ENCODE data around the gene PARD3.

- TF ChIP-seq CTCF (IDR thresholded peaks at IDR 0.05; ENCODE audit: insufficient read depth, low read depth, low read length): no peak
- no peak for TF ChIP-seq EZH2 (IDR thresholded peaks at IDR 0.05; ENCODE audit: insufficient read depth, low read length)
Measured at GRCh38 chr10:34589275-34589674, 225.8 kb downstream of the PARD3 start.

Measured in astrocyte (in vitro differentiated cells and primary cell).